ENCODE results near the gene UTP14A. TPM values are rescaled to one million over a fixed set of nuclear protein-coding genes. Genes with fewer than 3 reads are reported as not detected.

The UTP14A gene
- total and polyA plus RNA-seq, 8 donors, result 9.0 to 18.3 (median 11.1) TPM

GRCh38 chrX:129955682-129956081 is 49.7 kb downstream of the UTP14A start:
- H3K27me3 ChIP-seq, result no peaks in the 10 kb centered on the region
- H3K9me3 ChIP-seq, result no peaks in the 10 kb centered on the region
- ATAC-seq (no peak), DNase-seq (no peak), FAIRE-seq (no peak)
- WGBS, 2 donors, result 86 to 90% methylated on average over 3 of the region's 3 CpGs
- TF ChIP-seq CTCF (IDR thresholded peaks at IDR 0.05), result no peak
- no peak overlapping the region for H3K4me3 ChIP-seq
- H3K36me3 ChIP-seq, result no peaks in the 10 kb centered on the region
- intact Hi-C loops (cut with DNase I), result no loop called here
- H3K27ac ChIP-seq, result no peak overlapping the region
- H3K4me1 ChIP-seq, result no peaks in the 10 kb centered on the region

- FAIRE-seq (no peak), ATAC-seq (no peak), DNase-seq (no peak)
- TF ChIP-seq CTCF (IDR thresholded peaks at IDR 0.05), result no peak
- no peak overlapping the region for H3K27ac ChIP-seq
- 79 to 92% methylated on average over 10 of the region's 10 CpGs for WGBS, 2 donors
- H3K4me3 ChIP-seq, result no peak overlapping the region
- no peaks in the 10 kb centered on the region for H3K36me3 ChIP-seq
- no peaks in the 10 kb centered on the region for H3K4me1 ChIP-seq
- H3K9me3 ChIP-seq, result no peaks in the 10 kb centered on the region
- intact Hi-C loops (cut with DNase I), result no loop called here
- H3K27me3 ChIP-seq, result no peaks in the 10 kb centered on the region
Observed at GRCh38 chrX:129956145-129956544, 50.2 kb downstream of the UTP14A start.

- Histone ChIP-seq H3K9me3 (no peaks in the 10 kb centered on the region), H3K4me1 (no peaks in the 10 kb centered on the region), H3K27me3 (no peaks in the 10 kb centered on the region), H3K36me3 (no peaks in the 10 kb centered on the region), H3K4me3 (peak overlapping the region in 3 of 4 donors; percentile 7 to 41 (median 32)), H3K27ac (peak overlapping the region in 2 of 4 donors; percentile 22 to 37)
- TF ChIP-seq CTCF (IDR thresholded peaks at IDR 0.05), result no peak
- DNase-seq (no peak), ATAC-seq (no peak), FAIRE-seq (no peak)
- 19 to 46% methylated on average over 20 of the region's 20 CpGs for WGBS, 2 donors
- intact Hi-C loops (cut with DNase I), result no loop called here
Observed at GRCh38 chrX:129956765-129957164, 50.8 kb downstream of the UTP14A start.

- Histone ChIP-seq H3K4me3 (peak overlapping the region in 3 of 4 donors; percentile 7 to 41 (median 32)), H3K9me3 (no peaks in the 10 kb centered on the region), H3K4me1 (no peaks in the 10 kb centered on the region), H3K36me3 (no peaks in the 10 kb centered on the region), H3K27ac (peak overlapping the region in 3 of 4 donors; percentile 22 to 42 (median 37)), H3K27me3 (no peaks in the 10 kb centered on the region)
- 10 to 39% methylated on average over 47 to 49 of the region's 56 CpGs for WGBS, 2 donors
- intact Hi-C loops (cut with DNase I), result no loop called here
- no peak for FAIRE-seq
- peak; percentile 64 to 86 (median 68) for DNase-seq
- ATAC-seq, result peak; percentile 80 to 84 (median 81)
- no peak for TF ChIP-seq CTCF (IDR thresholded peaks at IDR 0.05)
Observed at GRCh38 chrX:129957241-129958082, 51.5 kb downstream of the UTP14A start.

GRCh38 chrX:129958083-129958465 is 52.1 kb downstream of the UTP14A start:
- ATAC-seq (no peak), DNase-seq (no peak), FAIRE-seq (no peak)
- intact Hi-C loops (cut with DNase I), result no loop called here
- 75 to 86% methylated on average over 7 of the region's 7 CpGs for WGBS, 2 donors
- no peak overlapping the region for H3K27ac ChIP-seq
- no peak for TF ChIP-seq CTCF (IDR thresholded peaks at IDR 0.05)
- peak overlapping the region in 1 of 4 donors; percentile 41 for H3K4me3 ChIP-seq
- H3K36me3 ChIP-seq, result no peaks in the 10 kb centered on the region
- H3K9me3 ChIP-seq, result no peaks in the 10 kb centered on the region
- no peaks in the 10 kb centered on the region for H3K4me1 ChIP-seq
- no peaks in the 10 kb centered on the region for H3K27me3 ChIP-seq
